NK-92 treated with Interleukin-12 subunit alpha and Interleukin-12 subunit beta, amount 100 ng/mL, for 24 hours (cell line): ENCODE data around the gene TTYH2.

Experiments used
- DNase-seq: peaks from one replicate; lab custom pipeline; 2025; lab: John Stamatoyannopoulos, UW

TTYH2 gene

DNA sequence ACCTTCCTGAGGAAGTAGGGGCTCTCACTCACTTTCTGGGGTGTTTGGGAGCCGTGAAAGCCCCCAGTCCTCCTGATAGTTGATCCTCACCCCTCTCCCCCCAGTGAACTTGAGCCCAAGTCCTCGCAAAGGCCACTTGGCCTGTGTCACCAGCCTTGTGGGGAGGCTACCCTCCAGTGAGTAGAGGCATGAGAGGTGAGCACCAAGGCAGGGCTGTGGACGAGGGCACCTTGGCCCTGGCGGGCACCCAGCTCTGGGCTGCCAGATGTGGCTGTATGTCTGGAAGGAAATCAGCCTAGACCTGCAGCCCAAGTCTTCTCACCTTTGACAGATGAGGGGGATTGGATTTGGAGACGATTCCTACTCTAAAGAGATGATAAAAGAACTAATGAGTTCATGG is 3.1 kb downstream of the TTYH2 start:
- DNase-seq = no peak

GRCh38 chr17:74217037-74217730 is 3.8 kb downstream of the TTYH2 start:
- no peak for DNase-seq

DNA sequence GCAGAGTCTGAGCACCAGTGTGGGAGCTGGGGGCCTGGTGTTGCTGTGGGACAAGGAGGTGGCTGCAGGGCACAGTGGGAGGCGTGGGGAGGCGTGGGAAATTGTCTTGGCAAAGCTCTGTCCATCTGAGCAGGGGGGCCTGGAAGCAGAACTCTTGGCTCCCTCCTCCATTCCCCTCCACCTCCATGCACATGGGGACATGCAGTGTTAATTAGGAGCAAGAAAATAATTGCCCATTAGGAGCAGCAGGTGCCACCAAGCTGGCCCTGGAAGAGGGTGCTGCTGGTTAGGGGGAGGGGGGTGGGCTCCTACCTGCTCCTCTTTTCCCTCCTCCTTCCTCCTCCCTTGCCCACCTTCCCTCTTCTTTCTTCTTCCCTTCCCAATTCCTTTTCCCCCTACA is 4.5 kb downstream of the TTYH2 start:
- no peak for DNase-seq

- no peak for DNase-seq
These were observed 5.1 kb downstream of the TTYH2 start for GRCh38 chr17:74218436-74218835.

GRCh38 chr17:74219576-74220133 is 6.3 kb downstream of the TTYH2 start:
- DNase-seq = no peak

GRCh38 chr17:74220219-74220618 is 6.8 kb downstream of the TTYH2 start:
- no peak for DNase-seq

DNA sequence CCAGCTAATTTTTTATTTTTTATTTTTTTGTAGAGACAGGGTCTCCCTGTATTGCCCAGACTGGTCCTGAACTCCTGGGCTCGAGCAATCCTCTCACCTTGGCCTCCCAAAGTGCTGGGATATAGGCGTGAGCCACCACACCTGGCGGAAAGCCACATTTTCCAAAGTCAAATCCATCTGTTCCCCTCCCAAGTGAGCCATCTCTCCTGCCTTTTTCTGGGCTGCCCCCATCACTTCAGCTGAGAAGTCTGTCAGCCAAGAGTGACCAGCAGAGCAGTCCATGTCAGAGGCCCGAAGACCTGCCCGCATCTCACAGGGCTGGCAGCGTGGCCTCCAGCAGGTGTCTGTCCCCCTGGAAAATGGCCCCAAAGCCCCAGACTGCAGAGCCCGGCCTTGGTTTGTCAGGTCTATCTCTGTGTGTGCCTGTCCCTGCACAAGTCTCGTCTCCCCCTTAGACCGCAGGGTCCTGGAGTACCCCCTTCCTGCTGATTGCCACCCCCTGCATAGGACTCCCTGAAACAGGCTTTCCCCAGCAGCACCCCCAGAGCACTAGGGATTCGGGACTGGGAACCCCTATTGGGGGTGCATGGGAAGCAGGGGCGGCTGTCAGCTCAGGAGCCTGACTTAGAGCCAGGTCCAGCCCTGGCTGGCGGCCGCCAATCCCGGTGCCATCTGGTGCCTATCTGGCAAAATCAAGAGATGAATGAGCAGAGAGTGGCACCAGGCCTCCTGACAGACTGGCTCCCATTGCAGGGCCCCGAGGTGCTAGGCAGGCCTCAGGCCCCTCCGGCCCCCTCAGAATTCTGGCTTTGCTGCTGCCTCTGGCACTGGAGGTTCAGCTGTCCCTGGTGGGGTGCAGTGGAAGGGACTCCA is 7.8 kb downstream of the TTYH2 start:
- DNase-seq = no peak

DNA sequence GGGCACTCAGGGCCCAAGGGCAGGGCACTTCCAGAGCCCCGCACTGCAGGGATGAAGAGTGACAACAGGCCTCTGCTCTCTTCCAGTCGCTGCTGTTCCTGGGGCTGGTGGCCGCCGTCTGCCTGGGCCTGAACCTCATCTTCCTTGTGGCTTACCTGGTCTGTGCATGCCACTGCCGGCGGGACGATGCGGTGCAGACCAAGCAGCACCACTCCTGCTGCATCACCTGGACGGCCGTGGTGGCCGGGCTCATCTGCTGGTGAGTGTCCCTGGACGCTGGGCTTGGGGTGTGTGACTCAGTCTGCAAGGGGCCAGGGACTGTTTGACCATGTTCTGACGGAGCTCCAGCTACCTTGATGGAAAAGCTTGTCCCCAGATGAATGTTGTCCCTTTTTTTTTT is 9.0 kb downstream of the TTYH2 start:
- no peak for DNase-seq

DNA sequence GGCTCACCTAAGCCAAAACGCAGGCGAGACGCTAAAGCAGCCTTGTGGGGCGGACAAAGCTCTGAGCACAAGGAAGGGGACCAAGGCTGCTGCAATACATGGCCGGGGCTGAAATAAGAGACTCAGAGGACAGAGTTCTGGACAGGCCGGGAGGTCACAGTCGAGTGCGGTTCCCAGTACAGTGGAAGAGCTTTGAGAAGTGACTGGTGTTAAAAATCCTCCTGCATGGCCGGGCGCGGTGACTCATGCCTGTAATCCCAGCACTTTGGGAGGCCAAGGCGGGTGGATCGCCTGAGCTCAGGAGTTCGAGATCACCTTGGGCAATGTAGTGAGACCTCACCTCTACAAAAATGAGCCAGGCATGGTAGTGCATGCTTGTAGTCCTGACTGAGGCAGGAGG is 10.5 kb downstream of the TTYH2 start:
- DNase-seq = no peak

DNA sequence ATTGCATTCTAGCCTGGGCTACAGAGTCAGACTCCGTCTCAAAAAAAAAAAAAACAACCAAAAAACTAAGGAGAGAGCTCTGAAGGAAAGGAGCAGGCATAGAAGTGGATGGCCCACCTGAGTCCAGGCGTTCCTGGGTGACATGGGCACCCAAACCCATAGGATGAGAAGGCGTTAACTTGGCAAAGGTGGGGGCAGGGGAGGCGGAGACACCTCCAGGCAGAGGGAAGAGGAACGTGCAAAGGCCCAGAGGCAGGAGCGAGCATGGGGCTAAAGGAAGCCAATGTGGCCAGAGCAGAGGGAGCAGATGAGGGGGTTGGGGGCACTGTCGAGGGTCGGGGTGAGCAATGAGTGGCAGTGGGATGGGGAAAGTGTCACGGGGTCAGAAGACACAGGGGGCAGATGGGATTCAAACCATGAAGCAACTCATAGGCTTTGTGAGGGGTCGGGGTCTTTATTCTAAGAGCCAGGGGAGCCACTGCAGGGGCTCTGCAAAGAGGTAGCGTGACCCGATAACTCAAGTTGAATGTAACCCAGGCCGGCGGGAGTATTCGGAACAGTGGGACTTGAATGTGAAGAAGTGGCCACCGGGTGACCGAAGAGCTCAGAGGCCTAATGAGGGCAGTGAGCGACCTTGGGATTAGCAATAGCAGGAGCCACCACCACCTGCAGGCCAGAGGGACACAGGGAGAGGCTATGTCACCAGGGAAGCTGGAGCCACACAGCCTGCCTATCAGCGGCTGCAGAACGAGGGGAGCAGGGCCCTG is 11.8 kb downstream of the TTYH2 start:
- DNase-seq = no peak

DNA sequence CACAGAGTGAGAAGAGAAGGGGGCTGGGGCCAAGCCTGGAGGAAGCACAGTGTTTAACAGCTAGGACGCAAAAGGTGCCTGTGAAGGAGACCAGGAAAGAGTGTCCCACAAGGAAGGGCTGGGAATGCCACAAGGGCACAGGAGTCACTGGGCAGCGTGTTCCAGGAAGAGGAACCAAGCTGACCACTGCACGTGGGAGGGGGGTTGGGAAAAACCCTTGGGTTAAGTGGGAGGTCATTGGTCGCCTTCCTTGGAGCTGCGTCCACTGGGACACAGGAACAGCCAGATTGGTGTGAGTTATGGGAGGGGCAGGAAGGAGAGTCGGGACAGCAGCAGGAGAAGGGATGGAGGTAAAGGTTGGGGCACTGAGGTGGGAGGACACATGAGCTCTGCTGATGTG is 12.9 kb downstream of the TTYH2 start:
- DNase-seq = no peak

DNA sequence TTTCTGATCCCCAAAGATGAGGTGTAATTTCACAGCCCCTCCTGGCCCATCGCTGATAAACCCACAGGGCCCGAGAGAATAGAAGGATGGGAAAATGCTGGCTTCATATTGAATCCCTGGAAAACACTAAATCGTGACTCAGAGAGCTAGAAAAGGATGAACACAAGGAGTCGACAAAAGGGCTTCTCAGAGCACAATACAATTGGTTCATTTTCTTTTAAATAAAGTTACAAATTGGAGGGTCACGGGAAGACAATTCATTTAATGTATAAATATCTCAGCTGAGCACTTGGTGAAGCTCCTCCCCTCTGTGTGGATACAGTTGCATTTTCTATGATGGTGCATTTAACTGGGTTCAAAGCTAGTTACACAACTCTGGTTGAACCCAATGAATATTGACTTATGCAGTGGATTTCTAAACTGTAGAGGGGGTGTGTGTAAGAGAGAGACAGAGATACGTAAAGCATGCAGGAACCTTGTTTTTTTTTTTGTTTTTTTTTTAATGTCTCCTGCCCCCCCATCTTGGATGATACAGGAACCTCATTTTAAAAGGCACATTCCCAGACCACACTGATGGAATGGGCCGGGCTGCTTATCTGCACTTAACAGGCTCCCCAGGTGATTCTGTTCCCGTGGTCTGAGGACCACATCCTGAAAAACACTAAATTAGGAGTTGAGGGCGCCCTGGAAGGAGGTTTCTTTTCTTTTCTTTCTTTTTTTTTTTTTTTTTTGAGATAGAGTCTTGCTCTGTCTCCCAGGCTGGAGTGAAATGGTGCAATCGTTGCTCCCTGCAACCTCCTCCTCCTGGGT is 14.1 kb downstream of the TTYH2 start:
- no peak for DNase-seq

DNA sequence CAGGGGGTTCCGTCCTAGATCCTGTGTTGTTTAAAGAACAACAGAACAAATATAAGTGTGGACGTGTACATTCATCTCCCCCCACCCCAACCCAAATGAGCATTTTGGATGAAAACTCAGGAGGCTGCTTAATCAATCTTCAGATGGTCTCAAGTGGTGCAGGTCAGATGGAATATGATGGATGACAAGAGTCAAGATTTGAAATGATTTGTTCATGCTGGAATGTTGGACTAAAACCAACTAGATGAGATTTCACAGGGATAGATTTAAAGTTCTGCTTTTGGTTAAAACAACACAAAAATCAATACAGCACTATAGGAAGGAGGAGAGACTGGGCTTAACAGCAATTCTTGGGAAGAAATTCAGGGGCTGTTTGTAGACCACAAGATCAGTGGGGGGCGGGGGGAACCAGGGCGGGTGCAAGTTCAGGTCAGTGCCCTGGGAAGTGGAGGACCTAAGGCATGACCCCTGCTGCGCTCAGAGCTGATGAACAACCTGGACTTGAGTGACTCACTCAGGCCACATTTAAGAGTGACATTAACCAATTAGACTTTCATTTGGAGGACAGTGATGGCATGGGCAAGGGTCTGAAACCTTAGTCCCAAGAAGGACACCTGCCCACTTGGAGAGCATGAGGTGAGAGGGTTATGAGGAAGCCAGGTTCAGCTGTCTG is 15.1 kb downstream of the TTYH2 start:
- DNase-seq = no peak

GRCh38 chr17:74230896-74231295 is 17.5 kb downstream of the TTYH2 start:
- DNase-seq = no peak

DNA sequence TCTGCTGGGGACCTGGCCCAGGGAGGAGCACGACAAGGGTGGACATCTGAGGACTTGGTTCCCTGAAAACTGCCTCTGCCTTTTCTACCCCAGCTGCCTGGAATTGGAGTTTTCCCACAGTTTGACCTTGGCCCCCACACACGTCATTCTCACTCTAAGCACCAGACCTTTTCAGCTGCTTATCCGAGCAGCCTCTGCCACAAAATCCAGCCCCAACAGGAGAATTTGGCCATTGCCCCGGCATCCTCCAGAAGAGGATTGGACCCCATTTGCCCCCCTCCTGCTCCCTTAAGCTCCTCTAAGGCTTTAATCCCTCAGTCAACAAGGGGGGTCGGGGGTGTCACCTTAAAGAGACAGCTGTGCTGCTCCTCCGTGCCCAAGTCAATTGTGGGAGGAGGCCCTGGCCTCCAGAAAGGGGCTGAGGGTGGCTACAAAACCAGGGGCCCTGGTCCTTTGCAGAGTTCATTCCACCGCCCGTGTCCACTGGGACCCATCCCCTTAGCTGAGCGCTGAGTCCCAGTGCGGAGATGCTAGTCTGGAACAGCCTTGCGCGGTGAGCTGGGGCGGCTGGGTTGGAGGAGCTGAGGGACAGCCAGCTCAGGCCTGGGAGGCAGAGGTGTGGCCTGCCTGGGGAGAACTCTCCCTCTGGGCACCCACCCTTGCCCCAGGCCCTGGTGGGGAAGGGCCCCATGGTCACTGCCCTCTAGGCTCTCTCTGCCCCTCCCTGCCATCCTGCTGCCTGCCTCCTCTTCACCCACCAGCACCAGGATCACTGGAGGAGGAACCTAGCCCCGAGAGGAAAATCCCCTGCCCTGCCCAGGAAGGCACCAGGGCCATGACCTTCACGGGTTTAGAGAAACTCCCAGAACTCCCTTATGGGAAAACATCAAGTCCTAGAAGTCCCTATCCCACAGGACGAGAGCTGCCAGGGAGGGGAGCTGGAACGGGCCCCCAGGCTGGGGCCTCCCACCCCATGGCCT is 18.8 kb downstream of the TTYH2 start:
- no peak for DNase-seq

DNA sequence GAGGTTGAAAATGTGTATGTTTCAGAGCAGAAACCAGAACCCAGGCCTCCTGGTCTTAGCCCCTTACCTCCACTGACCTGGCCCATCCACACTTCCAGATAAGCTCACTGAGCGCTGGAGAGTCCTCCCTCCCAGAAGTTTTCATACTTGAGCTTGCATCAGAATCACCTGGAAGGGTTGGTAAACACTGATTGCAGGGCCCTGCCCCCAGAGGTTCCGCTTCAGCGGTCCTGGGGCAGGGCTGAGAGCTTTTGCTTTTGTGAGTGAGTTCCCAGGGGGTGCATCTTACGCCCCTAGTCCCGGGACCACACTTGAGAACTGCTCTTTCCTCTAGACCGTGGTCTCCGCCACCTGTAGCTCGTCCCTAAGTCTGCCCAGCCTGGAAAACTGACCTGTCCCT is 20.6 kb downstream of the TTYH2 start:
- DNase-seq = no peak

DNA sequence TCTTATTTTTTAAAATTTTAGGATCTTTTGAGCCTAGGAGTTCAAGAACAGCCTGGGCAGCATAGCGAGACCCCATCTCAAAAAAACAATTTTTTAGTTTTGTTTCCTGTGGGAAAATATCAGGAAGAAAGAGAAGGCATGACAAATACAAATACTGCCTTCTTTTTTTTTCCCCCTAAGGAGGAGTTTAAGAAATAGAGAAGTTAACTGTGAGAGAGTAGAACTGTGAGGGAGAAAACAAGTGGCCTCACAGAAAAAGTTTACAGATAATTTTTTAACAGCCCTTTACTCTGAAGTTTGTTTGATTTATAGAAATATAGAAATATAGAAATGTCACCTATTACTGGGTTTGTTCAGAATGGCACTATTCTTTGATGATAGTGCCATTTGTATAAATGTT is 21.1 kb downstream of the TTYH2 start:
- no peak for DNase-seq

GRCh38 chr17:74235040-74235581 is 21.7 kb downstream of the TTYH2 start:
- no peak for DNase-seq

DNA sequence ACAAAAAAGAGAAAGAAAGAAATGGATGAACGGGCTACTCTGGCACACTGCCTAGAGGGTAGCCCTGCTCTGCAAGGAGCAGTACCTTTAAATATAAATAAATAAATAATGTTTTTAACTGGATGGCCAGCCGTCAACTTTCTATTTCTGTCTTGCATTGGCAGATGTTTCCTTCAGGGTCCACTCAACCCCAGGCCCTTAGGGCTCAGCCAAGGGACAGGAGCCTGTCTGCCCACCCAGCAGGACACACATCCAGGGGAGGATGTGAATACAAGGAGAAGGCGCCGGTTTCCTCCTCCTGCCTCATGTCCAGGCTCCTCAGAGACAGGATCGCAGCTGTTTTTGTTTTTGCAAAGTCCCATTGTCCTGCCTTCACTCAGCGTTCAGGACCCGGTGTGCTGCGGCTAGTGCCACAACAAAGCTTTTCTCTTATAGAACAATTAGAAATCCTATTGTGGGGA is 22.6 kb downstream of the TTYH2 start:
- no peak for DNase-seq
